Central memory CD4-positive, alpha-beta T cell (primary cell): Measurements from ENCODE around the gene AMIGO3.

Source experiments
- DNase-seq: peaks from one replicate; pipeline ENCODE4 v3.0.0; 2022

AMIGO3 gene

GRCh38 chr3:49724586-49724985 lies 5.1 kb upstream of the AMIGO3 start:
- DNase-seq, result peak; percentile 60

- peak; percentile 93 for DNase-seq
Observed at GRCh38 chr3:49723628-49724551, 4.4 kb upstream of the AMIGO3 start, which contains the start of gene GMPPB. Gene GMPPB, minus strand, starts transcription at chr3:49723951. Its CDS starts 225 bp downstream, at chr3:49723726.

- DNase-seq, result peak; percentile 63
Observed at GRCh38 chr3:49723296-49723627, 3.8 kb upstream of the AMIGO3 start.

- no peak for DNase-seq
Observed at GRCh38 chr3:49722896-49723295, 3.4 kb upstream of the AMIGO3 start.

GRCh38 chr3:49721896-49722781 lies 2.7 kb upstream of the AMIGO3 start:
- no peak for DNase-seq

GRCh38 chr3:49721596-49721895 lies 2.1 kb upstream of the AMIGO3 start:
- DNase-seq, result no peak

- DNase-seq, result no peak
Observed at GRCh38 chr3:49720855-49721595, 1.5 kb upstream of the AMIGO3 start.

GRCh38 chr3:49718858-49719213 lies 648 bp downstream of the AMIGO3 start:
- DNase-seq, result no peak

GRCh38 chr3:49717959-49718857 lies 1.3 kb downstream of the AMIGO3 start:
- DNase-seq, result no peak

GRCh38 chr3:49717211-49717958 lies 2.1 kb downstream of the AMIGO3 start:
- DNase-seq, result no peak

- DNase-seq, result no peak
Observed at GRCh38 chr3:49716691-49717210, 2.7 kb downstream of the AMIGO3 start.

- no peak for DNase-seq
Observed at GRCh38 chr3:49716169-49716568, 3.3 kb downstream of the AMIGO3 start.

- no peak for DNase-seq
Observed at GRCh38 chr3:49715611-49716121, 3.8 kb downstream of the AMIGO3 start.

GRCh38 chr3:49714728-49715550 lies 4.5 kb downstream of the AMIGO3 start:
- DNase-seq, result no peak

- no peak for DNase-seq
Observed at GRCh38 chr3:49713336-49714105, 6.0 kb downstream of the AMIGO3 start.

GRCh38 chr3:49712631-49713317 lies 6.7 kb downstream of the AMIGO3 start:
- DNase-seq, result no peak

- no peak for DNase-seq
Observed at GRCh38 chr3:49712166-49712565, 7.3 kb downstream of the AMIGO3 start.

GRCh38 chr3:49711489-49711888 lies 8.0 kb downstream of the AMIGO3 start:
- no peak for DNase-seq

GRCh38 chr3:49709852-49710251 lies 9.6 kb downstream of the AMIGO3 start:
- DNase-seq, result no peak
